Loucy (cell line): Measurements from ENCODE around the gene CBX5.

Source experiments
- CTCF ChIP-seq: fragments of 200-600 bp; sonication (generic); conservative IDR thresholded peaks from 2 replicates; pipeline ENCODE4 v1.5.1; 2014; ENCODE audit warnings: mild to moderate bottlenecking, antibody characterized with exemption, low read length
- EZH2phosphoT487 ChIP-seq: fragments of 200-600 bp; IDR thresholded peaks from 2 replicates; pipeline ENCODE4 v1.6.1; 2018; ENCODE audit warnings: antibody characterized with exemption, mild to moderate bottlenecking, moderate library complexity, borderline replicate concordance

GRCh38 chr12:54225666-54226065 is 54.3 kb downstream of the CBX5 start:
- TF ChIP-seq CTCF: no peak
- TF ChIP-seq EZH2phosphoT487: no peak
